Dermis microvascular lymphatic vessel endothelial cell (primary cell): ENCODE data around the gene RPL27A. TPM values are rescaled to one million over a fixed set of nuclear protein-coding genes. Genes with fewer than 3 reads are reported as not detected.
"Not testable (repeated sequence)": the region's sequence is repeated elsewhere in the genome, so short reads cannot be mapped to it uniquely, and the experiment has no call there.

ENCODE experiments used
- DNase-seq, 2 donors: peaks; one replicate each; pipeline versions ENCODE4 v3.0.0 to v3.0.0-alpha.2; 2010; ENCODE audit warnings: low read depth in 2 of 2
- total RNA-seq: library from RNA; depleted of rRNA; stranded (reverse); fragments of >200 nt; gene quantifications from 2 replicates; pipeline ENCODE4 v1.2.1, GENCODE V29; 2014

RPL27A gene
- total RNA-seq, result 845 and 1,131 TPM in 2 replicates

- peak; percentile 92 to 97 for DNase-seq
Observed at GRCh38 chr11:8682303-8683114, at the start of gene RPL27A, which contains the start of gene TRIM66. TSS of gene RPL27A (plus strand) at chr11:8682792. CDS start at chr11:8682814, 22 bp downstream. TSS of gene TRIM66 (minus strand) at chr11:8682665. CDS start at chr11:8672274, 10,391 bp downstream.

DNA sequence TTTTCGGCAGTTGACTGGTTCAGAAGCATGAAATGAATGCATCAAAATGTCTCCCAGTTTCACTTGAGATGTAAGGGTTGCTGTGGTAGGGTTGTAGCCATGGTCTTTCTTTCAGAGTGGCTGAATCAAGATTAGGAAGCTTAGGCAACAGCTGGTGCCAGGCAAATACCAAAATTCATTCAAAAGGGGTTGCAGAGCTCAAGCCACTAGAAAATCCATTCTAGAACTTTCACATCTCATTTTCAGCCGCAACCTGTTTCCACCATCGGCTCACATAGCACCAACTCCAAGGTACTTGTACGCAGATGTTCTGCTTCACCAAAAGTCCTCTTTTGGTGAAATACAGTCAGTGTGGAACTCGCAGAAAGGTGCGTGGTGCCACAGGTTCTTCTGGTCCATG lies 48.1 kb upstream of the RPL27A start:
- no peak for DNase-seq

GRCh38 chr11:8636127-8636526 lies 46.5 kb upstream of the RPL27A start:
- no peak for DNase-seq

GRCh38 chr11:8638300-8638699 lies 44.3 kb upstream of the RPL27A start:
- DNase-seq, result no peak

GRCh38 chr11:8639655-8640054 lies 42.9 kb upstream of the RPL27A start:
- DNase-seq, result no peak

GRCh38 chr11:8640267-8640906 lies 42.2 kb upstream of the RPL27A start:
- DNase-seq, result no peak

DNA sequence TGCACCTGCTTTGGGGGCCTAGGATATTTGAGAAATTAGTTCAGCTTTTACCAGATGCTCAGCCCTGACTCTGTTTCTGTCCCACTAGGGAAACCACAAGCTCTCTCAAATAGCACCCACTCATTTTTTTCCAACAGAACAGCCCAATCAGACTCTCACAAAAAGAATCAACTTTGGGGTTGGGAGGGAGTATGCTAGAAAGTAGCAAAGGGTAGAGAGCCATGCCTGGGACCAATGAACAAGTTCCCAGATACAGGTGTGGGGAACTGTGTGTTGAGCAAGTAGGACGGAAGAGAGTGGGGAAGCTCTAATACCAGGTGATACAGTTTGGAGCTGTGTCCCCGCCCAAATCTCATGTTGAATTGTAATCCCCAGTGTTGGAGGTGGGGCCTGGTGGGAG lies 41.3 kb upstream of the RPL27A start:
- no peak for DNase-seq

GRCh38 chr11:8642196-8642841 lies 40.3 kb upstream of the RPL27A start:
- DNase-seq, result no peak

GRCh38 chr11:8646873-8647272 lies 35.7 kb upstream of the RPL27A start:
- no peak for DNase-seq

DNA sequence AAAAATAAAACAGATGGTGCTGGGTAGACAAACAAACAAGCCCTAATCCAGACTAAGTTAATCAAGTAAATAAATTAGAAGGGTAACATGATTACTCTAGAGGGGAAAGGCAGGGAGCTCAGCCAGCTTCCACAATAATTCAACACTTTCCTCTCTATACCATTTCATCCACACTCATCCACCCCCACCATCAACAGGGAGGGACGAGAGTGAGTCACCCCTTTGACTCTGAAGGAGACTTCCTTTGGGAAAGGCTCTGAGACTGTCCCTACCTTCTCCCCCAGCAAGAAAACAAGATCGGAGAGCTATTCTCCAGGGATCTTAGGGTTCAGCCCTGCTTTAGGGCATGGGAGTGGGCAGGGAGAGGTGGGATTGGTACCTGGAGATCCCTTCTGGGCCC lies 33.2 kb upstream of the RPL27A start:
- DNase-seq, result peak in 1 of 2 donors; percentile 44

DNA sequence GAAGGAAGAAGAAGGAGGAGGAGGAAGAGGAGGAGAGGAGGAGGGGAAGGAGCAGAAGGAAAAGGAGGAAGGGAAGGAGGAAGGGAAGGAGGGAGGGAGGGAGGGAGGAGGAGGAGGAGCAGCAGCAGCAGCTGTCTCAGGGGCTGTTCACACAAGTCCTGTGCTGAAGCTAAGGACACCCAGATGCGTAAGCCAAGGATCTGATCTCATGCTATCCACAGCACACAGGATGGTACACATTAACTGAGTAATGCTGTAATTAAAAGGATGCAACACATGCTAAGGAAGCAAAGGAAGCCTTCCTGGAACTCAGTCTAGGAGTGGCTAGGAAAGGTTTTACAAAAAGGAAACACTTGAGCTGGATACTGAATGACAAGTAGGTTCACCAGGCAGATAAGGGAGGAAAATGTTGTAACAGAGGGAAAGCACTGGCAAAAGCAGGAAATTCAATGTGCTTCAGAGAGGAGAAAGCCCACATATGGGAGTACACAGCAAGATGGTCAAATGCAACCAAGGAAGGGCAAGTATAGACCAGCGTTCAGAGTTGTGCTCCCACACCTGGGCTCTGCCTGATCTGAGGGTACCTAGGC lies 32.1 kb upstream of the RPL27A start:
- no peak for DNase-seq

DNA sequence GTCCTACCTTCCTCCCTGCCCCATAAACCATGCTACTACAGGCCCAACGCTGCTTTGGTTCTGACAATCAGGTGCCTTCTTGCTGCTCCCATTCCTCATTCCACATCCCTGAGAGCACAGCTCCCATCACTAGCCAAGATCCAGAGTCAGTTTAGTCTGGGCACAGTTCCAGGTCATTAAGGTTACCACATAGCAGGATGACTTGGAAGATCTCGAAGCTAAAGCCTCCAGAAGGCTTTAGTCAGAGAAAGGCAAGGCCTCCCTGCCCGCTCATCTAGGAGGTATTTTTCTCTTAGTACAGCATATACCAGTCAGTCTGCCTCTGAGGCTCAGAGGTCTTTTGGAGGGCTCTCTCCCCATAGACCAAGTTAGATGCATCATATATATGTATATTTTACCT lies 30.5 kb upstream of the RPL27A start:
- DNase-seq, result no peak

- no peak for DNase-seq
Observed at GRCh38 chr11:8654503-8654902, 28.1 kb upstream of the RPL27A start.

DNA sequence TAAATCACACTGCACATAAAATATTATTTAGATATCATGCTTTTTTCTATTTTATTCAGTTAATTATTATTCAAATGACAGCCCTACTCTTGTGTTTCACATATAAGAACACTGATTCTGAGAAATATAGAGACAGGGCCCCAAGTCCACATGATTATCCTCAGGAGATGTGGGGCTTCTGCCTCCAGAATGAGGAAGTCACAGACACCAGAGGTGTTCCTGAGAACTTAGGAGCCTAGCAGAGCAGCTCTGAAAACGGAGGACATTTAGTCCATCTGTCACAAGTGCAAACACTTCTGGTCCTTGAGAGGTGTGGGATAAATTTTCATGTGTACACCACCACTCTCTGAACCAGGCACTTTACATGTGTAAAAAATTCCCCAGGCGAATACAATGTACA lies 26.3 kb upstream of the RPL27A start:
- DNase-seq, result no peak

GRCh38 chr11:8658321-8659057 lies 24.1 kb upstream of the RPL27A start:
- DNase-seq, result no peak

GRCh38 chr11:8661001-8661795 lies 21.4 kb upstream of the RPL27A start:
- no peak for DNase-seq

GRCh38 chr11:8665222-8665621 lies 17.4 kb upstream of the RPL27A start:
- DNase-seq, result no peak

GRCh38 chr11:8670081-8670480 lies 12.5 kb upstream of the RPL27A start:
- not testable (repeated sequence) for DNase-seq

DNA sequence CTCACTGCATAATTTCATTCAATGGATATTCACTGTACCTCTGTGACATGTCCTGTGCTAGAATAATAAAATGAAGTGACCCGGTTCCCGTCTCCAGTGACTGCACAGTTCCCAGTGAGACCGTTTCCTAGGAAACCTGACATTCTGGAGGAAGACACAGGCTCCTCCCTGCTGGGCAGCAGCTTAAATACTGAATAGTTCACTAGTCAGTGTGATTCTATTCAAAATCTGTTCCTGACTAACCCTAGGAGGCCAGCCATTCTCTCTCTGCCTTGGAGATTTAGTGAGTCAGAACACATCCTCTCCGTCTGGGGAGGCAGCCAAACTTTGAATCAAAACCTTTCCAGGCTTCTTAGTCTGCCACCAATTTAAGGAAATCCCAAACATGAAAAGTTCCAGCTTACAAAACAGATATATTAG lies 11.4 kb upstream of the RPL27A start:
- peak; percentile 15 to 87 for DNase-seq

DNA sequence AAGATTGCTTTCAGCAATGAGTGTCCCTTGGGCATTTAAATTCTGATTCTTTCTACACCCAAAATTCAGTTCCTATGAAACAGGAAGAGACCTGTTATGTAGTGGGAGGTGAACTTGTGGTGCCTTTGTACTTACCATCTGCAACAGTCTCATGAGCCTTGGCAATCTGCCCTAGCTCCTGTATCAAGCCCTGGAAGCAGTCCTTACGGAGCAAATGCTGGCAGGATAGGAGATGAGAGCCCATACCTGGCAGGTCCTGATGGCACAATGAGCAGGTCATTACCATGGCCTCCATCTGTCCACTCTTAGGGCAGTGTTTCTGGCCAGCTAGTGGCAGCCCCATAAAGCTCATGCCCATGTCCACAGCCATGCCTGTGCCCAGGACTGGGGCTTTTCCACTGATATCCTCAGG lies 10.9 kb upstream of the RPL27A start:
- DNase-seq, result peak in 1 of 2 donors; percentile 80
